ENCODE measurements around the gene WDCP. TPM values are rescaled to one million over a fixed set of nuclear protein-coding genes. Genes with fewer than 3 reads are reported as not detected.

Gene WDCP
- polyA plus RNA-seq, 10 donors: 8.3 to 12.2 (median 10.4) TPM

DNA sequence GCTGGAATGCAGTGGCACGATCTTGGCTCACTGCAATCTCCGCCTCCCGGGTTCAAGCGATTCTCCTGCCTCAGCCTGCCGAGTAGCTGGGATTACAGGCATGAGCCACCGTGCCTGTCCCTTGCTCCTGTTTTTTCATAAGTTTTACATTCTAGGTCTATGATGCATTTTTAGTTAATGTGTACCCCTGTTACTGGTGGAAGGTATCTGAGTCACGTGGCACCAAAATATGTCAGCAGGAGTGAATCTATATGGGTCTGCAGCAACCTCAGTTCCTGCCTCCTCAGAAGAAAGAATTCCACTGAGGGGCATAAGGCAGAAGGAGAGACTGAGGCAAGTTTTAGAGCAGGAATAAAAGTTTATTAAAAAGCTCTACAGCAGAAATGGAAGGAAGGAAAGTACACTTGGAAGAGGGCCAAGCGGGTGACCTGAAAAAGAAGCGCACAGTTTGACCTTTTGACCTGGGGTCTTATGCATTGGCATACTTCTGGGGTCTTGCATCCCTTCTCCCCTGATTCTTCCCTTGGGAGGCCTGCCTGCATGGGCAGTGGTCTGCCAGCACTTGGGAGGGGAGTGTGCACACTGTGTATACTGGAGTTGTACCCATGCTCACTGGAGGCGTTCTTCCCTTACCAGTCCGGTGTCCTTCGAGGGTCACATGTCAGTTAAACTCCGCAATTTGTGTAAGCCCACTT lies 38.4 kb downstream of the WDCP start:
- no peak for DNase-seq

DNA sequence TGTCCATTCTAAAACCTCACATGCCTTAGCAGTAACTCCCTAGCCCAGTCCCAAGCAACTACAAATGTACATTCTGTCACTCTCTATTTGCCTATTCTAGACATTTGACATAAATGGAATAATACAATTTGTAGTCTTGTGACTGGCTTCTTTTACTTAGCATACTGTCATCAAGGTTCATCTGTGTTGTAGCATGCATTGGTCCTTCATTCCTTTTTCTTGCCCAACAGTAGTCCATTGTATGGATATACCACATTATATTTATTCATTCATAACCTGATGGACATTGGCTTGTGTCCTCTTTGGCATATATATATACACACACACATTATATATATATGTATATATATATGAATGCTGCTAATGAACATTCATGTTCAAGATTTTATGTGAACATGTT lies 39.5 kb downstream of the WDCP start:
- no peak for DNase-seq

DNA sequence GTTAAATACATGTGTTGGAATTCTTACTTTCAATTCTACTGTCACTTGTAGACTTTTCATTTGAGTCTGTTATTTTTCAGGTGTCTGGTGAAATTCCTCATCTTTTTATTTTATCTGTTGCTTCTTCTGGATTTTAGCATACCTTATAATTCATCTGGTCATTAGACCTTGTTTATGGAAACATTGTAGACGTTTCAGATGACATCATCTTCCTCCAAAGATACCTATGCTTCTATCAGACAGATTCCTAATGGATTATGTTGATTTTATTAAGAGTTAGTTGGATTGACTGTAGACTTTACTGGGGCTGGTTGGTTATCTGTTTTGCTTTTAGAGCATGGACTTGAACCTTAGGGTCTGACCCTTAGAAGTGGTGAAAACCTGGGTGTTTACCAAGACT lies 52.6 kb downstream of the WDCP start:
- no peak for DNase-seq

DNA sequence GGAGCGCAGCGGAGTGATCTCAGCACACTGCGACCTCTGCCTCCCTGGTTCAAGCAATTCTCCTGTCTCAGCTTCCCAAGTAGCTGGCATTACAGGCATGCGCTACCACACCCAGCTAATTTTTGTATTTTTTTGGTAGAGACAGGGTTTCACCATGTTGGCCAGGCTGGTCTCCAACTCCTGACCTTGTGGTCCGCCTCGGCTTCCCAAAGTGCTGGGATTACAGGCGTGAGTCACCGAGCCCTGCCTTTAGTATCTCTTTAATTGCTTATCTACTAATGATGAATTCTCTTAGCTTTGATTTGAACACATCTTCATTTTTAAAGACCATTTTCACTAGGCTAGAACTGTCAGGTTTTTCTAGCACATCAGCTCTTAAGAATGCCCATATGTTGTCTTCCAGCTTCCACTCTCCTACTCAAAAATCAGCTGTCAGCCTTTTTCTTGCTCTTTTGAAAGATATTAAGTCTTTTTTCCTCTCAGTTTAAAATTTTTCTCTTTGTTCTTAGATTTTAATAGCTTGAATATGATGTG lies 53.4 kb downstream of the WDCP start:
- no peak for DNase-seq

DNA sequence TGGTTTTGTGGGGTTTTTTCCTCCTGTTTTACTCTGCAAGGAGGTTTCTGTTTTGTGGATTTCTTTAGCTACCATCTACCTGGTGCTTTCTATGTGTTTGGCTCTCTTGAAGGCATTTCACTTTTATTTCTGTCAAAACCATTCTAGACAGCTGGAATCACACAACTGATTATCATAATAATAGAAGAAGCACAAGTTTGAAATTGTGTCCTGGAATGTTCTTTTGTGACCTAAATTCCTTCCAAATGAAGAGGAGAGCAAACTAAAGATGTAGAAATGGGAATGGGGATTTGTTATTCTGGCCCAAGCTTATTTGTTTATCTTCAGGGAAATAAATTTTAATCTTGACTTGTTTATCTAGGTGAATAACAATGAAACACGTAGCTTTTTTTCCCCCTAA lies 54.3 kb downstream of the WDCP start:
- DNase-seq: no peak

DNA sequence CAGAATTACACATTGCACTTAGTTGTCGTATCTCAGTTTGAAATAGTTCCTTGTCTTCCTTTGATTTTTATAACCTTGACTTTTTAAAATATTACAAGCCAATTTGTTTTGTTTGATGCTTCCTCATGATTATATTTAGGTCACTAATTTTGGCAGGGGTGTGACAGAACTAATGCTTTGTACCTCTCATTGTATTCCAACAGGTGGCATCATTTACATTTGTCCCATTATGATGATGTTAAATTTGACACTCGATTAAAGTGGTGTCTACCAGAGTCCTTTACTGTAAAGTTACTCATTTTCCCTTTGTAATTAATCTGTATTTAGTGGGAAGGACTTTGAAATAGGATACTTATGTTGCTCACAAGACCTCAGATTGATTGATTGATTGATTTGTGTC lies 58.8 kb downstream of the WDCP start:
- no peak for DNase-seq

Other genes with a start within 250 kb of the WDCP start
- 10 to 100 TPM; 10.2 to 15.5 (median 12.9) TPM for gene ATAD2B, start 120.3 kb downstream of the WDCP start, polyA plus RNA-seq (ENCODE audit: insufficient read length in 10 of 10)
- gene UBXN2A, start 106.9 kb downstream of the WDCP start, polyA plus RNA-seq (ENCODE audit: insufficient read length in 10 of 10): 10 to 100 TPM; 16.7 to 24.0 (median 20.3) TPM
- gene MFSD2B, start 37.3 kb downstream of the WDCP start, polyA plus RNA-seq (ENCODE audit: insufficient read length in 10 of 10): 1 to 10 TPM; 1.8 to 3.5 (median 2.7) TPM
- gene FKBP1B, start 2.4 kb upstream of the WDCP start, polyA plus RNA-seq (ENCODE audit: insufficient read length in 10 of 10): 1 to 10 TPM; 1.6 to 3.9 (median 2.6) TPM
- 100 to 1,000 TPM in 1 of 10 donors, 10 to 100 TPM in 9; 77.4 to 100 (median 89.4) TPM for gene SF3B6, start 28.9 kb upstream of the WDCP start, polyA plus RNA-seq (ENCODE audit: insufficient read length in 10 of 10)
- gene TP53I3, start 37.4 kb upstream of the WDCP start, polyA plus RNA-seq (ENCODE audit: insufficient read length in 10 of 10): 10 to 100 TPM; 24.4 to 43.5 (median 34.0) TPM
- gene PFN4, start 75.9 kb upstream of the WDCP start, polyA plus RNA-seq (ENCODE audit: insufficient read length in 10 of 10): 1 to 10 TPM; 1.1 to 2.2 (median 1.4) TPM
- 10 to 100 TPM; 11.3 to 26.8 (median 13.7) TPM for gene FAM228B, start 76.1 kb upstream of the WDCP start, polyA plus RNA-seq (ENCODE audit: insufficient read length in 10 of 10)
- under 1 TPM; 0.11 to 0.52 (median 0.34) TPM for gene FAM228A, start 127.7 kb upstream of the WDCP start, polyA plus RNA-seq (ENCODE audit: insufficient read length in 10 of 10)